Measurements from ENCODE around the gene SCART1.
"Not testable (repeated sequence)": the region's sequence is repeated elsewhere in the genome, so short reads cannot be mapped to it uniquely, and the experiment has no call there.

The SCART1 gene

GRCh38 chr10:133476641-133476990 lies 22.9 kb downstream of the SCART1 start:
- no peaks in the 10 kb centered on the region for H3K79me2 ChIP-seq (ENCODE audit: control insufficient read depth, insufficient read depth, low read length, unreplicated experiment)
- no peaks in the 10 kb centered on the region for H3K27me3 ChIP-seq (ENCODE audit: insufficient read depth, low read length)
- no peak overlapping the region for H2AFZ ChIP-seq (ENCODE audit: low read length, unreplicated experiment)
- no peak overlapping the region for H3K27ac ChIP-seq (ENCODE audit: low read depth, low read length)
- no peaks in the 10 kb centered on the region for H3K36me3 ChIP-seq (ENCODE audit: insufficient read depth, low read length)
- H3K4me3 ChIP-seq (ENCODE audit: low read depth, low read length) = no peak overlapping the region
- no peaks in the 10 kb centered on the region for H3K4me1 ChIP-seq (ENCODE audit: control insufficient read depth, insufficient read depth, low read length, unreplicated experiment)

- Histone ChIP-seq H3K4me1 (ENCODE audit: control insufficient read depth, insufficient read depth, low read length, unreplicated experiment) (no peaks in the 10 kb centered on the region), H3K27me3 (ENCODE audit: insufficient read depth, low read length) (no peaks in the 10 kb centered on the region), H2AFZ (ENCODE audit: low read length, unreplicated experiment) (no peak overlapping the region)
These were observed 27.4 kb downstream of the SCART1 start for GRCh38 chr10:133481086-133481643.

GRCh38 chr10:133481657-133482056 lies 27.9 kb downstream of the SCART1 start:
- no peaks in the 10 kb centered on the region for H3K36me3 ChIP-seq (ENCODE audit: insufficient read depth, low read length)
- no peak overlapping the region for H3K27ac ChIP-seq (ENCODE audit: low read depth, low read length)
- no peaks in the 10 kb centered on the region for H3K27me3 ChIP-seq (ENCODE audit: insufficient read depth, low read length)
- no peak overlapping the region for H3K4me3 ChIP-seq (ENCODE audit: low read depth, low read length)
- H3K79me2 ChIP-seq (ENCODE audit: control insufficient read depth, insufficient read depth, low read length, unreplicated experiment) = no peaks in the 10 kb centered on the region
- H2AFZ ChIP-seq (ENCODE audit: low read length, unreplicated experiment) = no peak overlapping the region
- H3K4me1 ChIP-seq (ENCODE audit: control insufficient read depth, insufficient read depth, low read length, unreplicated experiment) = no peaks in the 10 kb centered on the region

More at GRCh38 chr10:133481086-133481643, 27.4 kb downstream of the SCART1 start:
- no peaks in the 10 kb centered on the region for H3K79me2 ChIP-seq (ENCODE audit: control insufficient read depth, insufficient read depth, low read length, unreplicated experiment)
- H3K27ac ChIP-seq (ENCODE audit: low read depth, low read length) = no peak overlapping the region
- H3K4me3 ChIP-seq (ENCODE audit: low read depth, low read length) = no peak overlapping the region
- no peaks in the 10 kb centered on the region for H3K36me3 ChIP-seq (ENCODE audit: insufficient read depth, low read length)

GRCh38 chr10:133484818-133485217 lies 31.1 kb downstream of the SCART1 start:
- H2AFZ ChIP-seq (ENCODE audit: low read length, unreplicated experiment) = no peak overlapping the region
- no peaks in the 10 kb centered on the region for H3K36me3 ChIP-seq (ENCODE audit: insufficient read depth, low read length)
- H3K4me3 ChIP-seq (ENCODE audit: low read depth, low read length) = no peak overlapping the region
- no peaks in the 10 kb centered on the region for H3K79me2 ChIP-seq (ENCODE audit: control insufficient read depth, insufficient read depth, low read length, unreplicated experiment)
- no peaks in the 10 kb centered on the region for H3K4me1 ChIP-seq (ENCODE audit: control insufficient read depth, insufficient read depth, low read length, unreplicated experiment)
- H3K27ac ChIP-seq (ENCODE audit: low read depth, low read length) = no peak overlapping the region
- H3K27me3 ChIP-seq (ENCODE audit: insufficient read depth, low read length) = no peaks in the 10 kb centered on the region

GRCh38 chr10:133487085-133487484 lies 33.3 kb downstream of the SCART1 start:
- H3K27me3 ChIP-seq (ENCODE audit: insufficient read depth, low read length) = no peaks in the 10 kb centered on the region
- no peak overlapping the region for H3K4me3 ChIP-seq (ENCODE audit: low read depth, low read length)
- no peak overlapping the region for H3K27ac ChIP-seq (ENCODE audit: low read depth, low read length)
- H3K36me3 ChIP-seq (ENCODE audit: insufficient read depth, low read length) = no peaks in the 10 kb centered on the region
- H3K79me2 ChIP-seq (ENCODE audit: control insufficient read depth, insufficient read depth, low read length, unreplicated experiment) = no peaks in the 10 kb centered on the region
- no peak overlapping the region for H2AFZ ChIP-seq (ENCODE audit: low read length, unreplicated experiment)
- H3K4me1 ChIP-seq (ENCODE audit: control insufficient read depth, insufficient read depth, low read length, unreplicated experiment) = no peaks in the 10 kb centered on the region

GRCh38 chr10:133488354-133488753 lies 34.6 kb downstream of the SCART1 start:
- Histone ChIP-seq H3K4me1 (ENCODE audit: control insufficient read depth, insufficient read depth, low read length, unreplicated experiment) (no peaks in the 10 kb centered on the region), H3K4me3 (ENCODE audit: low read depth, low read length) (no peak overlapping the region), H2AFZ (ENCODE audit: low read length, unreplicated experiment) (no peak overlapping the region), H3K79me2 (ENCODE audit: control insufficient read depth, insufficient read depth, low read length, unreplicated experiment) (no peaks in the 10 kb centered on the region), H3K27ac (ENCODE audit: low read depth, low read length) (no peak overlapping the region), H3K27me3 (ENCODE audit: insufficient read depth, low read length) (no peaks in the 10 kb centered on the region), H3K36me3 (ENCODE audit: insufficient read depth, low read length) (no peaks in the 10 kb centered on the region)

- Histone ChIP-seq H3K4me1 (ENCODE audit: control insufficient read depth, insufficient read depth, low read length, unreplicated experiment) (no peaks in the 10 kb centered on the region), H3K36me3 (ENCODE audit: insufficient read depth, low read length) (no peaks in the 10 kb centered on the region), H3K27me3 (ENCODE audit: insufficient read depth, low read length) (no peaks in the 10 kb centered on the region), H3K79me2 (ENCODE audit: control insufficient read depth, insufficient read depth, low read length, unreplicated experiment) (no peaks in the 10 kb centered on the region), H3K4me3 (ENCODE audit: low read depth, low read length) (no peak overlapping the region), H3K27ac (ENCODE audit: low read depth, low read length) (no peak overlapping the region), H2AFZ (ENCODE audit: low read length, unreplicated experiment) (no peak overlapping the region)
These were observed 36.3 kb downstream of the SCART1 start for GRCh38 chr10:133489816-133490588.

GRCh38 chr10:133493562-133493961 lies 39.8 kb downstream of the SCART1 start:
- H3K79me2 ChIP-seq (ENCODE audit: control insufficient read depth, insufficient read depth, low read length, unreplicated experiment); H3K36me3 ChIP-seq (ENCODE audit: insufficient read depth, low read length); H3K4me3 ChIP-seq (ENCODE audit: low read depth, low read length); H3K27ac ChIP-seq (ENCODE audit: low read depth, low read length); H2AFZ ChIP-seq (ENCODE audit: low read length, unreplicated experiment); H3K4me1 ChIP-seq (ENCODE audit: control insufficient read depth, insufficient read depth, low read length, unreplicated experiment); H3K27me3 ChIP-seq (ENCODE audit: insufficient read depth, low read length): not testable (repeated sequence)

- not testable (repeated sequence) for H3K79me2 ChIP-seq (ENCODE audit: control insufficient read depth, insufficient read depth, low read length, unreplicated experiment); H3K4me1 ChIP-seq (ENCODE audit: control insufficient read depth, insufficient read depth, low read length, unreplicated experiment); H3K27ac ChIP-seq (ENCODE audit: low read depth, low read length); H2AFZ ChIP-seq (ENCODE audit: low read length, unreplicated experiment); H3K36me3 ChIP-seq (ENCODE audit: insufficient read depth, low read length); H3K27me3 ChIP-seq (ENCODE audit: insufficient read depth, low read length); H3K4me3 ChIP-seq (ENCODE audit: low read depth, low read length)
These were observed 43.6 kb downstream of the SCART1 start for GRCh38 chr10:133497363-133497762.

- not testable (repeated sequence) for H2AFZ ChIP-seq (ENCODE audit: low read length, unreplicated experiment); H3K27me3 ChIP-seq (ENCODE audit: insufficient read depth, low read length); H3K4me3 ChIP-seq (ENCODE audit: low read depth, low read length); H3K4me1 ChIP-seq (ENCODE audit: control insufficient read depth, insufficient read depth, low read length, unreplicated experiment); H3K79me2 ChIP-seq (ENCODE audit: control insufficient read depth, insufficient read depth, low read length, unreplicated experiment); H3K36me3 ChIP-seq (ENCODE audit: insufficient read depth, low read length); H3K27ac ChIP-seq (ENCODE audit: low read depth, low read length)
These were observed 45.4 kb downstream of the SCART1 start for GRCh38 chr10:133499176-133499575.

GRCh38 chr10:133500897-133501296 lies 47.2 kb downstream of the SCART1 start:
- not testable (repeated sequence) for H2AFZ ChIP-seq (ENCODE audit: low read length, unreplicated experiment); H3K27me3 ChIP-seq (ENCODE audit: insufficient read depth, low read length); H3K4me1 ChIP-seq (ENCODE audit: control insufficient read depth, insufficient read depth, low read length, unreplicated experiment); H3K79me2 ChIP-seq (ENCODE audit: control insufficient read depth, insufficient read depth, low read length, unreplicated experiment); H3K27ac ChIP-seq (ENCODE audit: low read depth, low read length); H3K36me3 ChIP-seq (ENCODE audit: insufficient read depth, low read length); H3K4me3 ChIP-seq (ENCODE audit: low read depth, low read length)
